K562 (cell line): ENCODE measurements around the gene ASB12.

Experiments
- ARID2 ChIP-seq: fragments of 450-650 bp; IDR thresholded peaks from 2 replicates; pipeline ENCODE4 v1.6.1; 2017; ENCODE audit warnings: antibody characterized with exemption, mild to moderate bottlenecking
- ATF2 ChIP-seq: sonication (generic); formaldehyde crosslinking; IDR thresholded peaks from 2 replicates; pipeline ENCODE4 v1.8.1; 2022; ENCODE audit warnings: missing genetic modification reagents
- CREBBP ChIP-seq: IDR thresholded peaks from one replicate; pipeline ENCODE4 v1.6.1; 2012; ENCODE audit warnings: low read depth, mild to moderate bottlenecking, control low read depth, inconsistent platforms, low read length
- ETV6 ChIP-seq, 3 experiments: fragments of 150-350 bp in 1 of 3; sonication (generic) in 1 of 3; formaldehyde crosslinking in 1 of 3; IDR thresholded peaks; 2 replicates each; pipeline versions ENCODE4 v1.6.1 to v1.8.0; 2014 to 2022; ENCODE audit warnings: borderline replicate concordance in 2 of 3, low read depth in 2 of 3, antibody characterized with exemption in 1 of 3, low read length in 1 of 3, mild to moderate bottlenecking in 1 of 3, missing genetic modification reagents in 1 of 3
- MED1 ChIP-seq: sonication (generic); formaldehyde crosslinking; IDR thresholded peaks from 2 replicates; pipeline ENCODE4 v1.8.1; 2023; ENCODE audit warnings: missing genetic modification reagents, borderline replicate concordance
- POLR2A ChIP-seq: fragments of 450-650 bp; conservative IDR thresholded peaks from 2 replicates; pipeline ENCODE4 v1.6.1; 2016
- RAD21 ChIP-seq, 2 experiments: fragments of 250-450 bp in 1 of 2; fragments of 450-650 bp in 1 of 2; sonication (Bioruptor Pico) in 1 of 2; formaldehyde crosslinking in 1 of 2; IDR thresholded peaks in 1 of 2; conservative IDR thresholded peaks in 1 of 2; 2 replicates each; pipeline versions ENCODE4 v1.4.0 to v1.8.0; 2020 to 2022; ENCODE audit warnings: mild to moderate bottlenecking in 2 of 2, moderate library complexity in 1 of 2
- RAD51 ChIP-seq: fragments of 450-650 bp; IDR thresholded peaks from 2 replicates; pipeline ENCODE4 v1.7.1; 2016; ENCODE audit warnings: low read depth, mild to moderate bottlenecking, borderline replicate concordance
- TFAM ChIP-seq: fragments of 250-450 bp; sonication (Bioruptor Pico); conservative IDR thresholded peaks from 2 replicates; pipeline ENCODE4 v1.5.0; 2021; ENCODE audit warnings: mild to moderate bottlenecking, moderate library complexity
- TGIF2 ChIP-seq: sonication (generic); formaldehyde crosslinking; IDR thresholded peaks from 2 replicates; pipeline ENCODE4 v1.8.1; 2022; ENCODE audit warnings: mild to moderate bottlenecking, missing genetic modification reagents, moderate library complexity
- ZNF274 ChIP-seq: IDR thresholded peaks from 2 replicates; pipeline ENCODE4 v1.6.1; 2011; ENCODE audit warnings: low read depth, mild to moderate bottlenecking, low read length, moderate library complexity, borderline replicate concordance
- TF ChIP-seq, protein P1 (sequence below): sonication (generic); formaldehyde crosslinking; IDR thresholded peaks from 2 replicates; pipeline ENCODE4 v1.8.1; 2023; ENCODE audit warnings: mild to moderate bottlenecking, missing genetic modification reagents
- TF ChIP-seq, protein P2 (sequence below), 3 experiments: IDR thresholded peaks in 2 of 3; conservative IDR thresholded peaks in 1 of 3; 2 replicates each; pipeline ENCODE4 v1.5.1; 2011 to 2012; ENCODE audit warnings: low read length in 3 of 3, mild to moderate bottlenecking in 3 of 3, control low read depth in 2 of 3, improper control_type of control experiment in 1 of 3, inconsistent platforms in 1 of 3, low read depth in 1 of 3, mixed read lengths in 1 of 3, moderate library complexity in 1 of 3; ENCODE audit not compliant: insufficient read depth in 2 of 3

GRCh38 chrX:64182208-64182607 lies 48.2 kb downstream of the ASB12 start:
- TF ChIP-seq POLR2A (no peak), ARID2 (no peak), ATF2 (CRISPR knock-in tag) (no peak), CREBBP (no peak), ZNF274 (no peak), ETV6 (IDR thresholded peaks at IDR 0.05; ENCODE audit: borderline replicate concordance in 1 of 2, low read depth in 2 of 2, low read length in 1 of 2) (no peak), ETV6 (CRISPR knock-in tag; IDR thresholded peaks at IDR 0.05; ENCODE audit: borderline replicate concordance) (no peak), MED1 (CRISPR knock-in tag) (no peak), TGIF2 (CRISPR knock-in tag) (no peak), RAD51 (no peak), RAD21 (CRISPR knock-in tag; conservative IDR thresholded peaks at IDR 0.05 in 1 of 2, IDR thresholded peaks at IDR 0.05 in 1 of 2) (no peak), TFAM (no peak)
- TF ChIP-seq, protein P1, sequence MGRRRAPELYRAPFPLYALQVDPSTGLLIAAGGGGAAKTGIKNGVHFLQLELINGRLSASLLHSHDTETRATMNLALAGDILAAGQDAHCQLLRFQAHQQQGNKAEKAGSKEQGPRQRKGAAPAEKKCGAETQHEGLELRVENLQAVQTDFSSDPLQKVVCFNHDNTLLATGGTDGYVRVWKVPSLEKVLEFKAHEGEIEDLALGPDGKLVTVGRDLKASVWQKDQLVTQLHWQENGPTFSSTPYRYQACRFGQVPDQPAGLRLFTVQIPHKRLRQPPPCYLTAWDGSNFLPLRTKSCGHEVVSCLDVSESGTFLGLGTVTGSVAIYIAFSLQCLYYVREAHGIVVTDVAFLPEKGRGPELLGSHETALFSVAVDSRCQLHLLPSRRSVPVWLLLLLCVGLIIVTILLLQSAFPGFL = no peak
- TF ChIP-seq, protein P2, sequence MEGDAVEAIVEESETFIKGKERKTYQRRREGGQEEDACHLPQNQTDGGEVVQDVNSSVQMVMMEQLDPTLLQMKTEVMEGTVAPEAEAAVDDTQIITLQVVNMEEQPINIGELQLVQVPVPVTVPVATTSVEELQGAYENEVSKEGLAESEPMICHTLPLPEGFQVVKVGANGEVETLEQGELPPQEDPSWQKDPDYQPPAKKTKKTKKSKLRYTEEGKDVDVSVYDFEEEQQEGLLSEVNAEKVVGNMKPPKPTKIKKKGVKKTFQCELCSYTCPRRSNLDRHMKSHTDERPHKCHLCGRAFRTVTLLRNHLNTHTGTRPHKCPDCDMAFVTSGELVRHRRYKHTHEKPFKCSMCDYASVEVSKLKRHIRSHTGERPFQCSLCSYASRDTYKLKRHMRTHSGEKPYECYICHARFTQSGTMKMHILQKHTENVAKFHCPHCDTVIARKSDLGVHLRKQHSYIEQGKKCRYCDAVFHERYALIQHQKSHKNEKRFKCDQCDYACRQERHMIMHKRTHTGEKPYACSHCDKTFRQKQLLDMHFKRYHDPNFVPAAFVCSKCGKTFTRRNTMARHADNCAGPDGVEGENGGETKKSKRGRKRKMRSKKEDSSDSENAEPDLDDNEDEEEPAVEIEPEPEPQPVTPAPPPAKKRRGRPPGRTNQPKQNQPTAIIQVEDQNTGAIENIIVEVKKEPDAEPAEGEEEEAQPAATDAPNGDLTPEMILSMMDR (IDR thresholded peaks at IDR 0.05 in 2 of 3, conservative IDR thresholded peaks at IDR 0.05 in 1 of 3; ENCODE audit: insufficient read depth in 2 of 3, low read depth in 1 of 3, low read length in 3 of 3) = no peak
